Measurements from ENCODE around the gene CD3E.

DNA sequence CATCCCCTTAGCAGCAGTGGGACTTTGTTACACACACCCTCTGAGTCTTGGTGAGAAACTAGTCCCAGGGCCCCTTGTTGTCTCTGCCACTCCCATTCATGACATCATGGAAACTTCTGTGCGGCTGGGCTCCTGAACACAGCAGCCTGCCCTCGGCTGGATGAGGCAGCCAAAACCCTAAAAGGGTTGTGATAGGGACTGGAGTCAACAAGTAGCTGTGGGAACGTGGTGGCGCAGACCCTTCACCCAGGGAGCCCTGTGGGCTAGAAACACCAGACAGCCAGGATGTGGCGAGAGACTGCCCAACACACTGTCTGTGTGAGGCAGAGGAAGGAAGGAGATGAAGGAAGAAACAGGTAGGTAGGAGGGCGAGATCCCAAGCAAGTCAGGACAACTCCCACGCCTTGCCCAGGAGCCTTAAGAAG, 34.1 kb downstream of the CD3E start:
- TF ChIP-seq RBM17 (IDR thresholded peaks at IDR 0.05; ENCODE audit: borderline replicate concordance, low read depth, low read length) (no peak), MLX (CRISPR knock-in tag; conservative IDR thresholded peaks at IDR 0.05) (no peak), RAD21 (CRISPR knock-in tag; conservative IDR thresholded peaks at IDR 0.05 in 1 of 2, IDR thresholded peaks at IDR 0.05 in 1 of 2) (no peak; a peak in 1 of 4 replicates), ZNF263 (CRISPR knock-in tag; IDR thresholded peaks at IDR 0.05; ENCODE audit: borderline replicate concordance) (no peak), SIRT6 (IDR thresholded peaks at IDR 0.05; ENCODE audit: low read depth, low read length) (no peak), HMGXB4 (CRISPR knock-in tag; IDR thresholded peaks at IDR 0.05) (no peak), SMARCC2 (IDR thresholded peaks at IDR 0.05; ENCODE audit: low read depth) (no peak), GMEB1 (CRISPR knock-in tag; IDR thresholded peaks at IDR 0.05) (no peak), TEAD1 (CRISPR knock-in tag; IDR thresholded peaks at IDR 0.05) (no peak)
- TF ChIP-seq, protein P1, sequence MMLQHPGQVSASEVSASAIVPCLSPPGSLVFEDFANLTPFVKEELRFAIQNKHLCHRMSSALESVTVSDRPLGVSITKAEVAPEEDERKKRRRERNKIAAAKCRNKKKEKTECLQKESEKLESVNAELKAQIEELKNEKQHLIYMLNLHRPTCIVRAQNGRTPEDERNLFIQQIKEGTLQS (IDR thresholded peaks at IDR 0.05) = no peak; the same call in 1 of the 2 replicates
- TF ChIP-seq, protein P1 (CRISPR knock-in tag; conservative IDR thresholded peaks at IDR 0.05) = no peak
- TF ChIP-seq, protein P2, sequence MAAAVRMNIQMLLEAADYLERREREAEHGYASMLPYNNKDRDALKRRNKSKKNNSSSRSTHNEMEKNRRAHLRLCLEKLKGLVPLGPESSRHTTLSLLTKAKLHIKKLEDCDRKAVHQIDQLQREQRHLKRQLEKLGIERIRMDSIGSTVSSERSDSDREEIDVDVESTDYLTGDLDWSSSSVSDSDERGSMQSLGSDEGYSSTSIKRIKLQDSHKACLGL (CRISPR knock-in tag; IDR thresholded peaks at IDR 0.05; ENCODE audit: borderline replicate concordance, poor library complexity, severe bottlenecking) = no peak

Measured in K562 (cell line).